MCF 10A (cell line): ENCODE measurements around the gene SPACDR. TPM values are rescaled to one million over a fixed set of nuclear protein-coding genes. Genes with fewer than 3 reads are reported as not detected.
A peak's percentile ranks its signal among the peaks of the same experiment; 100 is the strongest.

ENCODE experiments used
- BruUV-seq: library from RNA; stranded (reverse); fragments of 400-500 nt; replicated peaks from 2 replicates; lab custom pipeline; 2021; lab: Mats Ljungman, UMichigan
- CTCF ChIA-PET: fragments of 300-600 bp; sonication (Branson Sonifier 250); formaldehyde crosslinking; extraction: SDS; loops from one replicate; lab custom pipeline; 2021; ENCODE audit warnings: antibody characterized with exemption, inconsistent platforms; lab: Yijun Ruan, JAX
- POLR2A ChIA-PET: fragments of 300-600, 350-650 bp; sonication (Branson Sonifier 250); formaldehyde crosslinking; extraction: SDS; loops from one replicate; lab custom pipeline; 2020; ENCODE audit warnings: antibody characterized with exemption, inconsistent platforms; lab: Yijun Ruan, JAX
- DNase-seq: peaks from one replicate; pipeline ENCODE4 v3.0.0-alpha.2; 2018; ENCODE audit not compliant: unreplicated experiment
- H3K27ac Mint-ChIP-seq: one replicate; pipeline ENCODE4 v1.8.0; 2022; ENCODE audit warnings: mild to moderate bottlenecking, low read depth, mixed read lengths; ENCODE audit not compliant: unreplicated experiment
- H3K27me3 Mint-ChIP-seq: one replicate; pipeline ENCODE4 v1.8.0; 2022; ENCODE audit warnings: mixed read lengths; ENCODE audit not compliant: insufficient read depth, unreplicated experiment
- H3K36me3 Mint-ChIP-seq: one replicate; pipeline ENCODE4 v1.8.0; 2022; ENCODE audit warnings: mild to moderate bottlenecking, moderate library complexity, mixed read lengths; ENCODE audit not compliant: insufficient read depth, unreplicated experiment
- H3K4me1 Mint-ChIP-seq: one replicate; pipeline ENCODE4 v1.8.0; 2022; ENCODE audit warnings: mixed read lengths; ENCODE audit not compliant: insufficient read depth, unreplicated experiment
- H3K4me3 Mint-ChIP-seq: one replicate; pipeline ENCODE4 v1.8.0; 2022; ENCODE audit warnings: mild to moderate bottlenecking, moderate library complexity, mixed read lengths; ENCODE audit not compliant: unreplicated experiment
- H3K9me3 Mint-ChIP-seq: one replicate; pipeline ENCODE4 v1.8.0; 2022; ENCODE audit warnings: mixed read lengths; ENCODE audit not compliant: unreplicated experiment
- intact Hi-C: fragments of 100-400 bp; cut with micrococcal nuclease; formaldehyde crosslinking; loops from 2 replicates; pipeline ENCODE4 v1.14.1; 2022
- total RNA-seq: library from RNA; stranded (reverse); gene quantifications from 2 replicates; pipeline ENCODE4 v1.2.3, GENCODE V29; 2022
- TF ChIP-seq, protein P1 (sequence below): fragments of 200-600 bp; IDR thresholded peaks from one replicate; pipeline ENCODE4 v1.8.0; 2022; ENCODE audit warnings: antibody characterized with exemption, mild to moderate bottlenecking; ENCODE audit not compliant: unreplicated experiment

Gene SPACDR
- total RNA-seq, 1 experiment from 2014 or later = 0.49 TPM

DNA sequence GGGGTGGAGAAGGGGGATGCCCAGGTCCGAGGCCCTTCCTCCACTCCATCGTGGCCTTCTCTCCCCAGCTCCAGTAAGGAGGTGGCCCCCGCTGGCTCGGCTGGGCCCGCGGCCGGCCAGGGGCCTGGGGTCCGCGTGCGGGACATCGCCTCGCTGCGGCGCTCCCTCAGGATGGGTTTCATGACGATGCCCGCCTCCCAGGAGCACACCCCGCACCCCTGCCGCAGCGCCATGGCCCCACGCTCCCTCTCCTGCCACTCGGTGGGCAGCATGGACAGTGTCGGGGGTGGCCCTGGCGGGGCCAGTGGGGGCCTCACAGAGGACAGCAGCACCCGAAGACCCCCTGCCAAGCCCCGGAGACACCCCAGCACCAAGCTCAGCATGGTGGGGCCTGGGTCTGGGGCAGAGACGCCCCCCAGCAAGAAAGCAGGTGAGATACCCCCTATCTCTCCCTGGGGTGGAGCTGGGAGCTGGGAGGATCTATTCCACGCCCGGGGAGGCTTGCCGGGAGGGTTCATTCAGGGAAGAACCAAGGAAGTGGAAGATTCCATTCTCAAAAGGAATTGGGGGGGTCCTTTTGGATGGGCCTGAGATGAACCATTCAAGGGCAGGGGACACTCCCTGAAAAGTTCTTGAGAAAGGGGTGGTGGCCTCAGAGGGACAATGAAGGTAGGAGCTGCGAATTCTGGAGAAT, 22.8 kb upstream of the SPACDR start:
- no peak overlapping the region for H3K4me3 Mint-ChIP-seq

DNA sequence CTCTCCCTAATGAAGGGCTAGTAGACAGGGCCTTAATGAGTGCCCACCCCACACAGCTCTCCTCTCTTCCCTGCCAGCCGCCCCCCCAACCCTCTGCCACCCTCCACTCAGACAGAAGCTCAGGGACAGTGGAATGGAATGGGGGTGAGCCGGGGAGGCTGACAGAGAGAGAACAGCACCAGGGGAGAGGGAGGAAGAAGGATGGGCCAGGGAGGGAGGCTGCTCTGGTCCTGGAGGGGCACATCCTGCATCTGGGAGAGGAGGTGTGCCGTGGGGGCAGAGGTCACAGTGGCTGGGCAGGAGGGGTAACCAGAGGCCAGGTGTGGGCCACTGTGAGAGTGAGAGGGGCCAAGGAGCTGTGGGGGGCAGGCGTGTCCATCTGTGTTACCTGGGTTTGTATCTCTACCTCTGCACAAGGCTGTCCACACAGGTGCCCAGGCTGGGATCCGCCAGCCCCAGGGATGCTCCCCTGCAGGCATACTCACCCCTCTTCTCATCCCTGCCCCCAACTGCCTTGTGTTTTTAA, 22.1 kb upstream of the SPACDR start:
- no peak for DNase-seq
- peaks cover 5% of the 10 kb centered on the region for H3K4me1 Mint-ChIP-seq
- BruUV-seq = no TSS peak
- intact Hi-C loops = no loop called here
- no peaks in the 10 kb centered on the region for H3K9me3 Mint-ChIP-seq
- ChIA-PET CTCF (interaction anchor here (0.7 to 1.6 kb wide), 2 partner anchors 59 to 74 kb away, joined by 3 to 4 read pairs; no protein-coding TSS in a partner anchor), POLR2A (no interaction called here)
- H3K4me3 Mint-ChIP-seq = no peak overlapping the region
- H3K36me3 Mint-ChIP-seq = peaks cover 12% of the 10 kb centered on the region
- H3K27ac Mint-ChIP-seq = no peak overlapping the region
- H3K27me3 Mint-ChIP-seq = no peaks in the 10 kb centered on the region
- TF ChIP-seq, protein P1, sequence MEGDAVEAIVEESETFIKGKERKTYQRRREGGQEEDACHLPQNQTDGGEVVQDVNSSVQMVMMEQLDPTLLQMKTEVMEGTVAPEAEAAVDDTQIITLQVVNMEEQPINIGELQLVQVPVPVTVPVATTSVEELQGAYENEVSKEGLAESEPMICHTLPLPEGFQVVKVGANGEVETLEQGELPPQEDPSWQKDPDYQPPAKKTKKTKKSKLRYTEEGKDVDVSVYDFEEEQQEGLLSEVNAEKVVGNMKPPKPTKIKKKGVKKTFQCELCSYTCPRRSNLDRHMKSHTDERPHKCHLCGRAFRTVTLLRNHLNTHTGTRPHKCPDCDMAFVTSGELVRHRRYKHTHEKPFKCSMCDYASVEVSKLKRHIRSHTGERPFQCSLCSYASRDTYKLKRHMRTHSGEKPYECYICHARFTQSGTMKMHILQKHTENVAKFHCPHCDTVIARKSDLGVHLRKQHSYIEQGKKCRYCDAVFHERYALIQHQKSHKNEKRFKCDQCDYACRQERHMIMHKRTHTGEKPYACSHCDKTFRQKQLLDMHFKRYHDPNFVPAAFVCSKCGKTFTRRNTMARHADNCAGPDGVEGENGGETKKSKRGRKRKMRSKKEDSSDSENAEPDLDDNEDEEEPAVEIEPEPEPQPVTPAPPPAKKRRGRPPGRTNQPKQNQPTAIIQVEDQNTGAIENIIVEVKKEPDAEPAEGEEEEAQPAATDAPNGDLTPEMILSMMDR = no peak

More for the DNA sequence above, 22.8 kb upstream of the SPACDR start:
- Mint-ChIP-seq H3K36me3 (peaks cover 12% of the 10 kb centered on the region), H3K4me1 (peaks cover 5% of the 10 kb centered on the region), H3K9me3 (no peaks in the 10 kb centered on the region), H3K27me3 (no peaks in the 10 kb centered on the region), H3K27ac (no peak overlapping the region)
- no TSS peak for BruUV-seq
- DNase-seq = no peak
- POLR2A ChIA-PET = interaction anchor here (1.3 kb wide), 1 partner anchor 8 kb away, joined by 6 read pairs; the partner anchor contains the start of gene TSC22D4
- intact Hi-C loops = no loop called here
- CTCF ChIA-PET = interaction anchor here (0.6 to 1.1 kb wide), 5 partner anchors 10 to 1419 kb away, joined by 3 to 6 read pairs (median 3); no protein-coding TSS in a partner anchor
- TF ChIP-seq, protein P1 = no peak

DNA sequence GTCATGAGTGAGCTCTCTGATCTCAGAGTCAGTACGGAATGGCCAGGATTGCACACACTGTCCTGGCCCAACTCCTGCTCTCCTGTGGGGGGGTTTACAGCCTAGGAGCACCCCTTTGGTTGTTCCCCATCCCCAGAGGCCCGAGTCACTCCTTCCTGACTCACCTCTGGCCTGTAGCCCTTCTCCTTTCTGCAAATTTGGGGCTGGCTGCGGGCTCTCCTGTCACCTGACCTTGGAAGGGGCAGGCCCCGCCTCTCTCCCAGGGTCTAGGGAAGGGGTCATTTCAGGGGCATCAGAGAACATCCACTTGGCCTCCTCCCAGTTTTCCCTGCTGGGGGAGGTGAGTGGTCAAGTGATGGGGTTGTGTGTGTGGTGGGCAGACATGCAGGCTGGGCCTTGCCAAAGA, 21.4 kb upstream of the SPACDR start:
- TF ChIP-seq, protein P1 = no peak
- Mint-ChIP-seq H3K36me3 (peaks cover 12% of the 10 kb centered on the region), H3K4me1 (peaks cover 5% of the 10 kb centered on the region), H3K27ac (peak overlapping the region; percentile 14), H3K27me3 (no peaks in the 10 kb centered on the region), H3K9me3 (no peaks in the 10 kb centered on the region), H3K4me3 (no peak overlapping the region)
- BruUV-seq = no TSS peak
- DNase-seq = no peak
- intact Hi-C loops = no loop called here
- CTCF ChIA-PET = interaction anchor here (1.6 kb wide), 1 partner anchor 74 kb away, joined by 4 read pairs; no protein-coding TSS in a partner anchor
- POLR2A ChIA-PET = interaction anchor here (0.6 kb wide), 1 partner anchor 144 kb away, joined by 3 read pairs; no protein-coding TSS in a partner anchor

DNA sequence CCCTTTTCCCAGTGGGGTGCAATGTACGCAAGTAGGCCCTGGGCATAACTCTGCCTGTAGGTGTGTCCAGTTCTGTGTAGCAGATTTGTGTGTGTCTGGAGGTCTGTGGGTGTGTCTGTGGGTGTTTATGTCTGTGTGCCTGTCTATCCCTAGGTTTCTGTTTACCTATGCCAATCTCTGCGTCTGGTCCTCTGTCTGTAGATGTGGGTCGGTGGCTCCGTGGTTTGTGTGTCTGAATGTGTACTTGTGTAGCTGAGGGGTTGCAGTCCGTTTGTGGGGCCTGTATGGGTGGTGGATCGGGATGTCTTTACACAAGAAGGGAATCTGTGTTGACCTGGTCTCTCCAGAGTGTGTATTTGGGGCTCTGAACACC, 20.6 kb upstream of the SPACDR start:
- H3K4me3 Mint-ChIP-seq = peak overlapping the region; percentile 18
- DNase-seq = no peak
- TF ChIP-seq, protein P1 = no peak
- no peaks in the 10 kb centered on the region for H3K9me3 Mint-ChIP-seq
- peaks cover 5% of the 10 kb centered on the region for H3K4me1 Mint-ChIP-seq
- CTCF ChIA-PET = interaction anchor here (1.6 kb wide), 1 partner anchor 75 kb away, joined by 4 read pairs; no protein-coding TSS in a partner anchor
- POLR2A ChIA-PET = interaction anchor here (0.6 kb wide), 1 partner anchor 143 kb away, joined by 3 read pairs; no protein-coding TSS in a partner anchor
- H3K27ac Mint-ChIP-seq = peak overlapping the region; percentile 14
- H3K36me3 Mint-ChIP-seq = peaks cover 12% of the 10 kb centered on the region
- BruUV-seq = no TSS peak
- intact Hi-C loops = no loop called here
- no peaks in the 10 kb centered on the region for H3K27me3 Mint-ChIP-seq
